ENCODE results near the gene MXRA7.
"Not testable (repeated sequence)": the region's sequence is repeated elsewhere in the genome, so short reads cannot be mapped to it uniquely, and the experiment has no call there.

Gene MXRA7

DNA sequence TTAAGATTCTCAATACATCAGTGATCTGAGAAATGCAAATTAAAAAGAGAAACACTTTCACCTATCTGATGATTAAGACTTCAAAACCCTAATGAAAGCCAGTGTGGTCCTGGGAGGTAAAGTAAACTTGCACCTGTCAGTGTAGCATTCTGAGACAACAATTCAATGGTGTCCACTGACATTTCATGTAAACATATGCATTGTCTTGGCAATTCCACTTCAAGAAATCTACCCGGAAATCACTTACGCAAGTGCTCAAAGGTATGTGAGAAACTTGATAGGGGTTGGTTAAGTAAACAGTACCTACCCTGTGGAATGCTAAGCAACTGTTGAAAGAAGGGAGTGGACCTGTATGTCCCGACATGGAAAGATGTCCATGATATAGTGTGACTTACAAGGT is 69.3 kb downstream of the MXRA7 start:
- DNase-seq = no peak

DNA sequence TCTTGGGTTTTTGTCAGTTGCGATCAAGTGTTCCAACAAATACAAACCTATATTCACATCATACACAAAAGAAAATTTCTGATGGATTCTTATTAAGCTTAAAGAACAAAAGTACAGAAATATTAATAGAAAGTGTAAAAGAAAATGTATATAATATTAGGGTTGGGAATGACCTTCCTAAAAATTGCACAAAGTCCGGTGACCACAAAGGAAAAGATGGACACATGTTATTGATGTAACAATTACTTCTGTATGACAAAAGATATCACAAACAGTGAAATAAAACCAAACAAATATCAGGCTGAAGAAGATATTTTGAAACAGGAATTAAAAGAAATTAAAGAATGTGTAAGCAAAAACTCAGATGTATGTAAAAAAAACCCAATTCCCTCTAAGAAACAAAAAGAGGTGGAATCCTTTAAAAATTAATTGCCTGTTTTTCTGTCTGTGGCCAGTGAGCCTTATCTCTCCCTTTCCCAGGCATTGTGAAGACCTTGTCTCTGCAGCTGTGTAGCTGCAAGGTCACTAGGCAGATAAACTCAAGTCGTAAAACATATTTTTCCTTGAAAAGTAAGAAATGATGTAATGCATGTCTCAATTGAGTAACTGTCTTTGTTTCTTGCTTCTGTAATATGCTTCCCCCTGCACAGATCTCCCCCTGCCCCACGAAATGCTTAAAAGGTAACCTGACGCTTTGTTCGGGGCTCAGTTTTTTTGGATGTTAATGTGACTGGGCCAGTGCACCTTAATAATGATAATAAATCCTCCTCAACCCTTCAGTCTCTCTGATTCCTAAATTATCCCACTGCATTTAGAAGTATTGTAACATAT is 70.0 kb downstream of the MXRA7 start:
- no peak for DNase-seq

DNA sequence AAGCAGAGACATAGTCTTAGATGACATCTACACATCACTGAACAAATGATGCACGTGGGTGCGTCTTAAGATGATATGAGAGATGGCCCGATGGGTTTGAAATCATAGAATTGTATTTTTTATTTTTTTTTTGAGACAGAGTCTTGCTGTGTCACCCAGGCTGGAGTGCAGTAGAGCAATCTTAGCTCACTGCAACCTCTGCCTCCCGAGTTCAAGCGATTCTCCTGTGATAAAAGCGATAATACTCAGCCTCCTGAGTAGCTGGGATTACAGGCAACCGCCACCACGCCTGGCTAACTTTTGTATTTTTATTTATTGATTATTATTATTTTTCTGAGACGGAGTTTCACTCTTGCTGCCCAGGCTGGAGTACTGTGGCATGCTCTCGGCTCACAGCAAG is 72.5 kb downstream of the MXRA7 start:
- no peak for DNase-seq

DNA sequence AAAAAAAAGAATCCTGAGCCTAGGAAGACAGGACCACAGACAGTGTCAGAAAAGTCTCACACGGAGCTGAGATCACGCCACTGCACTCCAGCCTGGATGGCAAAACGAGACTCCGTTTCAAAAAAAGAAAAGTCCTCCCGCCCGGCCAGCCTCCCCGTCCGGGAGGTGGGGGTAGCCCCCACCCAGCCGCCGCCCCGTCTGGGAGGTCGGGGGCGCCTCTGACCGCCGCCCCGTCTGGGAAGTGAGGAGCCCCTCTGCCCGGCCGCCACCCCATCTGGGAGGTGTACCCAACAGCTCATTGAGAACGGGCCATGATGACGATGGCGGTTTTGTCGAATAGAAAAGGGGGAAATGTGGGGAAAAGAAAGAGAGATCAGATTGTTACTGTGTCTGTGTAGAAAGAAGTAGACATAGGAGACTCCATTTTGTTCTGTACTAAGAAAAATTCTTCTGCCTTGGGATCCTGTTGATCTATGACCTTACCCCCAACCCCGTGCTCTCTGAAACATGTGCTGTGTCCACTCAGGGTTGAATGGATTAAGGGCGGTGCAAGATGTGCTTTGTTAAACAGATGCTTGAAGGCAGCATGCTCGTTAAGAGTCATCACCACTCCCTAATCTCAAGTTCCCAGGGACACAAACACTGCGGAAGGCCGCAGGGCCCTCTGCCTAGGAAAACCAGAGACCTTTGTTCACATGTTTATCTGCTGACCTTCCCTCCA is 74.1 kb downstream of the MXRA7 start:
- not testable (repeated sequence) for DNase-seq

DNA sequence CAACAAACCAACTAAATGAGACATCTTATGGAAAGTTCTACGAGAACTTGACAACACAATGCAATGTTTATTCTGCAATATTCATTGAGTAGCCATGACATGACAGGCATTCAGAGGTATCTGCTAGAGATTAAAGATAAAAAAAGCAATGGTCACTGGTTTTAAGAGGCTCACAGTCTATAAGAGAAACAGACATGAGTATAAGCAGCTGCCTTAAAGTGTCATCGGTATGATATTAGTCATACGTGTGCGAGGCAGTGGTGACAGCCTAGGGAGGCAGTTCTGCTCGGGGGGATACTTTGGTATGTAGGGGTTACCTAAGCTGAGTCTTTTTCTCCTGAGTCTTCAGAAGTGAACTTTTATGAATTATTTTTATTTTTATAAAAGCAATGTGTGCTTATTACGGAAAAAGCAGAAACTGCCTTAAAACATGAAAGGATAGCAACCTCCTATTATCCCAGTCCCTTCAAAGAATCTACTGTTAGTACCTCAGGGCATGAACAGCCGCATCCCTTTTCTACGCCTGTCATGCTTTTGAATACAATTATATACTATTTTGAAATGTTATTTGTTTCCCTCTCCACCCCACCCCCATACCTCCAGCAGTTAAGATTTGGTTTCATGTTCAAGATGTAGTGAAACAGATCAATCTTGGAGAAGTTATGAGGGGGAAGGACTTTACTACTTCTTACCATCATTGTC is 75.0 kb downstream of the MXRA7 start:
- DNase-seq = no peak

DNA sequence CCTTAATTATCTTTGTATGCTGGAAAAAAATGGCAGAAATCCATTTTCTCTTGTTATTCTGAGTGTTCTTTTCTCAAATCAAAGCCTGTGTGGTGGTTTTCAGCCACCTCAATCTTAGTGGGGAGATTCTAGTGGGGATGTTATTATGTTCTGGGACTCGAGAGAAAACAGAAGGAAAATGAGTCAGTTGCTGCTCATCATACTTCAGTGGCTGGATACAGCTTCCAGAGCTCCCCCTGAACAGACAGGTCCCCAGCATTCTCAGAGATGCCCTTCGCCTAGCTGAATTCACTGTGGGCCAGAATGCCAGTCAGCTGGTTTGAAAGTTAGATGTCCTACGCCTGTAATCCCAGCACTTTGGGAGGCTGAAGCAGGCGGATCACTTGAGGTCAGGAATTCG is 75.7 kb downstream of the MXRA7 start:
- no peak for DNase-seq

DNA sequence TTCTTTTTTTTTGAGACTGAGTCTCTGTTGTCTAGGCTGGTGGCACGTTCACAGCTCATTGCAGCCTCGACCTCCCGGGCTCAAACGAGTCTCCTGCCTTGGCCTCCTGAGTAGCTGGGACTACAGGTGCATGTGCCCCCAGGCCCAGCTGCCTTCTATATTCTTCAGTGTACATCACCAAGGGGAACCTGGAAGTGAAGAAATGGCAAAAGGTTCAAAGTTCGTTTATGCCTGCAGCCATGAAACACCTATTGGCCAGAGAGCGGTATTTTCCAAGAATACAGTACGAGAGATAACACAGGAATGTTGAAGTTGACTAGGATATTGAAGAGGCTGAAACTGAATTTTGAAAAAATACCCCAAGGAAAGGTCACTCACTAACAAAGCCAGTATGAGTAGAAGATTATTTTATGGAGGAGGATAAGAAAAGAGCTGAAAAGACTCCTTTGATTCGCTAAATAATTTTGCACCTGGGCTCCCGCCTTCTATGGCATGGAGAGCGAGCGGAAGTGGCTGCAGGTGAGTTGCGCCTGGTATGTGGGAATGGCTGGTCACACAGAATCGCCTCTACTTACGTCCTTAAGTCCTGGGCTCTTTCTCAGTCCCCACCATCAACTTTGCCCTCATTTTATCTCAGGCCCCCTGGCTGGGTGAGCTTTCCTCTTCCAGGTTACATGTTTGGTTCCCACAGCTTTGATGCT is 77.0 kb downstream of the MXRA7 start:
- no peak for DNase-seq

DNA sequence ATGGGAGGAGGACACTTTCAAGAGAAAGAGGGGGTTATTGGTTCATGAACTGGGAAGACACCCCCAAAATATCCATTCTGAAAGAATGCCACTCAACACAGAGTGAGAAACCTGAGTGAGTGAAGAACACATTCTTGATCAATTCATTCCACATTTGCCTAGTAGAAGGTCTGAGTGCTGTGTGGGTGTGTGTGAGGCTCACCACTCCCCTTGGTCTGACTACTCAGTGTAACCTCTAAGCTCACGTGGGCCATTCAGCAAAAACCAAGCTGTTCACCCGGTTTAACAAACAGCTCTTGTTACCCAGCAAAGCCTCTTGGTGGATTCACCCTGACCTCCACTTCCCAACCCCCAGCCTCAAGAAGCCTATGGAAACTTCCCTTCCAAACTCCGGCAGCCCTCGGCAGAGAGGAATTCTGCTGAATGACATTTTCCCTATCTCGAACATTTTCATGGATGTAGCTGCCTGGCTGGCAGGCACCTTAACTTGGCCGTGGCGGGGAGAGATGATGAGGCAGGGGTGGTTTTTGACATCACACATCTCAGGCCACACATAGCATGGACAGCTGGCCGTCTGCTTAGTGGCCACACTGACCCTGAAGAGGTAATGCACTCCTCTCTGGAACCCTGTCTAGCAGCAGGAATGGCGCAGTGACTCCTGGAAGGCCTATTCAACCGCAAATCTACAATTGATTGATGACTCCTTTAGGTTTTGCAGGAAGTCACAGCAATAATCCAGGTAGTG is 78.8 kb downstream of the MXRA7 start:
- no peak for DNase-seq

DNA sequence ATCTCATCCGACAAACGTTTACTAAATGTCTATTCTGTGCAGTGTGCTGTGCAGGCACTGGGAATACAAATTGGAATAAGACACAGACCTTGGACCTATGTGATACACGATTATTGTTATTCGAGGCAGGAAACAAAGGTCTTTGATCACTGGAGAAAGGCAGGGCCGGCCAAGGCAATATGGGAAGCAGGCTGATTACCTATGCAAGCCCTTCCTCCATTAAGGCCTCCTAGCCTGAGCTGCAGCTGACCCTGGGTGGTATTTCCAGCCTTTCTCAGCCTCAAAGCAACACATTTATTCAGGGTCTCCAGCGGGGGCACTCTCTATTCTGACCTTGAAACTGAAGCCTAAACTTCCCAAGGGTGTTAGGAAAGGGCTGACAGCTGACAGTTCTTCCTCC is 80.6 kb downstream of the MXRA7 start:
- DNase-seq = no peak
